Measurements from ENCODE around the gene USH1C. TPM values are rescaled to one million over a fixed set of nuclear protein-coding genes. Genes with fewer than 3 reads are reported as not detected.

The USH1C gene
- total and polyA plus RNA-seq, 9 of the 15 experiments (the other 6 are each of a cell fraction or from before 2014, with no cell fraction given) = 0.04 TPM; not detected in 8

DNA sequence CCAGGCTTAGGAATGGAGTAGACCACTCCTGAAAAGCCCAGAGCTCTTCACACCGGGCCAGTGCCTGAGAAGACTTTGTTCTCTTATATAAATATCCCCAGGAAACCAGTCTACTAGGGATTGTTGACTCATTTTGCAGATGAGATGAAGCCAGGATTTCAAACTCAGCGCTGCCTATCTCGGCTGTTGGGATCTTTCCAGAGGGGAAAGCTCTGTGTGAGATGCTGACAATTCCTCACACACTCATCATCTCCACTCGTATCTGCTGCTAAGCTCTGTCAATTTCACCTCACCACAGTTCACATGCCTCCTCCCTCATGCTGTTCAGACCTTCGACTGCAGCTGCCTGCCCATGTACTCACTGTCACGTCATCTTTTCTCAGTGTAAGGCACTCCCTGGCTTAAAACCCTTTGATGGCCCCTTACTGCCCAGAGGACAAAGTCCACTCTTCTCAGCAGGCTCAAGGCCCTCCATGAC lies 12.5 kb downstream of the USH1C start:
- DNase-seq (ENCODE audit: extremely low read depth in 1 of 4, low spot score in 3 of 4) (no peak), ATAC-seq (no peak), FAIRE-seq (no peak)
- intact Hi-C loops (cut with micrococcal nuclease) (no loop called here), in situ Hi-C loops (cut with MboI) (no loop called here)
- WGBS (ENCODE audit: insufficient coverage, low coverage, missing lambda C conversion rate) = 3% methylated on average over 6 of the region's 6 CpGs
- BruUV-seq (replicated peaks) = no TSS peak
- Histone ChIP-seq H3K79me2 (ENCODE audit: control insufficient read depth, insufficient read depth, low read length) (no peaks in the 10 kb centered on the region), H3K4me2 (ENCODE audit: insufficient read depth, low read length) (no peak overlapping the region), H4K20me1 (replicated peaks; ENCODE audit: control insufficient read depth, insufficient read depth, low read length) (peaks cover 5% of the 10 kb centered on the region; the same call in 1 of the 2 replicates), H2AFZ (ENCODE audit: low read depth, low read length) (no peak overlapping the region), H3K9me3 (replicated peaks; ENCODE audit: control insufficient read depth, insufficient read depth, low read depth, low read length) (no peaks in the 10 kb centered on the region), H3K9ac (ENCODE audit: insufficient read depth in 1 of 2, low read depth in 2 of 2, low read length in 2 of 2) (no peak overlapping the region), H3K36me3 (ENCODE audit: control insufficient read depth, insufficient read depth, low read length) (no peaks in the 10 kb centered on the region), H3K27me3 (ENCODE audit: control insufficient read depth in 2 of 2, insufficient read depth in 2 of 2, low read length in 2 of 2) (peaks cover 23 to 63% of the 10 kb centered on the region in 2 experiments; a peak in 4 of 5 replicates), H3K9me1 (ENCODE audit: control insufficient read depth, insufficient read depth, low read length) (no peaks in the 10 kb centered on the region), H3K4me1 (replicated peaks in 1 of 2; ENCODE audit: control insufficient read depth in 2 of 2, insufficient read depth in 2 of 2, low read length in 2 of 2) (peaks cover 0 to 5% of the 10 kb centered on the region in 2 experiments; a peak in 3 of 5 replicates), H3K4me3 (no peak overlapping the region), H3K27ac (ENCODE audit: extremely low read depth, low read depth, low read length) (no peak overlapping the region)
- CTCF ChIA-PET (ENCODE audit: low intra/inter-chr PET ratio) = no interaction called here
- POLR2A ChIA-PET = interaction anchor here (0.7 kb wide), 1 partner anchor 230 kb away, joined by 3 read pairs; no protein-coding TSS in a partner anchor
- TF ChIP-seq RBM15 (IDR thresholded peaks at IDR 0.05; ENCODE audit: insufficient read depth, low read length) = no peak
- no peak for TF ChIP-seq ZNF589 (CRISPR knock-in tag; IDR thresholded peaks at IDR 0.05; ENCODE audit: low read depth)
- no peak for TF ChIP-seq PPARD (CRISPR knock-in tag; IDR thresholded peaks at IDR 0.05)
- TF ChIP-seq, protein P1, sequence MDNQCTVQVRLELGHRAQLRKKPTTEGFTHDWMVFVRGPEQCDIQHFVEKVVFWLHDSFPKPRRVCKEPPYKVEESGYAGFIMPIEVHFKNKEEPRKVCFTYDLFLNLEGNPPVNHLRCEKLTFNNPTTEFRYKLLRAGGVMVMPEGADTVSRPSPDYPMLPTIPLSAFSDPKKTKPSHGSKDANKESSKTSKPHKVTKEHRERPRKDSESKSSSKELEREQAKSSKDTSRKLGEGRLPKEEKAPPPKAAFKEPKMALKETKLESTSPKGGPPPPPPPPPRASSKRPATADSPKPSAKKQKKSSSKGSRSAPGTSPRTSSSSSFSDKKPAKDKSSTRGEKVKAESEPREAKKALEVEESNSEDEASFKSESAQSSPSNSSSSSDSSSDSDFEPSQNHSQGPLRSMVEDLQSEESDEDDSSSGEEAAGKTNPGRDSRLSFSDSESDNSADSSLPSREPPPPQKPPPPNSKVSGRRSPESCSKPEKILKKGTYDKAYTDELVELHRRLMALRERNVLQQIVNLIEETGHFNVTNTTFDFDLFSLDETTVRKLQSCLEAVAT (IDR thresholded peaks at IDR 0.05) = no peak
- TF ChIP-seq GTF2F1 (IDR thresholded peaks at IDR 0.05; ENCODE audit: low read depth, low read length) = no peak
- no peak for TF ChIP-seq ZNF57 (CRISPR knock-in tag; IDR thresholded peaks at IDR 0.05)
- no peak for TF ChIP-seq SP2 (IDR thresholded peaks at IDR 0.05; ENCODE audit: extremely low read depth, low read depth, low read length, poor library complexity, severe bottlenecking)
- no peak for TF ChIP-seq EWSR1 (IDR thresholded peaks at IDR 0.05; ENCODE audit: borderline replicate concordance, low read depth, partially characterized antibody)
- no peak for TF ChIP-seq ZNF778 (CRISPR knock-in tag; IDR thresholded peaks at IDR 0.05)
- no peak for TF ChIP-seq MEF2A (IDR thresholded peaks at IDR 0.05; ENCODE audit: control insufficient read depth, low read depth, low read length)
- TF ChIP-seq ERF (CRISPR knock-in tag; IDR thresholded peaks at IDR 0.05) = no peak
- TF ChIP-seq TOE1 (IDR thresholded peaks at IDR 0.05; ENCODE audit: borderline replicate concordance) = no peak
- no peak for TF ChIP-seq TOE1 (CRISPR knock-in tag; IDR thresholded peaks at IDR 0.05; ENCODE audit: borderline replicate concordance, low read depth)
